Vagina (tissue), 2 donors: ENCODE results near the gene HS6ST3. TPM values are rescaled to one million over a fixed set of nuclear protein-coding genes. Genes with fewer than 3 reads are reported as not detected.

Experiments
- DNase-seq, 2 donors: peaks; one replicate each; pipeline ENCODE4 v3.0.0-alpha.2; 2017; ENCODE audit errors: extremely low spot score in 2 of 2
- H3K27ac ChIP-seq: fragments of 200-600 bp; sonication (generic); one replicate; pipeline ENCODE4 v1.5.1; 2019
- H3K27me3 ChIP-seq: fragments of 200-600 bp; sonication (generic); one replicate; pipeline ENCODE4 v1.5.1; 2019
- H3K36me3 ChIP-seq, 2 donors: fragments of 200-600 bp; sonication (generic); one replicate each; pipeline ENCODE4 v1.5.1; 2017 to 2019
- H3K4me1 ChIP-seq: fragments of 200-600 bp; sonication (generic); one replicate; pipeline ENCODE4 v1.5.1; 2019
- H3K4me3 ChIP-seq, 2 donors: fragments of 200-600 bp; sonication (generic); 1 replicate in 1 of 2; 2 replicates in 1 of 2; pipeline ENCODE4 v1.5.1; 2016 to 2019
- H3K9me3 ChIP-seq: fragments of 200-600 bp; sonication (generic); one replicate; pipeline ENCODE4 v1.5.1; 2019
- CTCF ChIP-seq, 3 experiments: fragments of 450-650 bp in 2 of 3; fragments of 200-600 bp in 1 of 3; sonication (generic) in 1 of 3; IDR thresholded peaks; one replicate each; pipeline ENCODE4 v1.5.1; 2017 to 2019; ENCODE audit warnings: antibody characterized with exemption in 3 of 3, mild to moderate bottlenecking in 2 of 3, moderate library complexity in 2 of 3
- POLR2A ChIP-seq, 2 donors: fragments of 450-650 bp; IDR thresholded peaks; one replicate each; pipeline ENCODE4 v1.6.1; 2017; ENCODE audit warnings: antibody characterized with exemption in 2 of 2, mild to moderate bottlenecking in 2 of 2, moderate library complexity in 2 of 2
- POLR2AphosphoS5 ChIP-seq, 2 donors: sonication (generic); formaldehyde crosslinking; IDR thresholded peaks; one replicate each; pipeline ENCODE4 v1.9.0; 2017; ENCODE audit warnings: antibody characterized with exemption in 2 of 2, mild to moderate bottlenecking in 2 of 2, low read depth in 1 of 2; ENCODE audit not compliant: insufficient read depth in 1 of 2
- intact Hi-C: fragments of 100-400 bp; cut with DNase I; formaldehyde crosslinking; loops from one replicate; pipeline ENCODE4 v1.15.1; 2023
- total RNA-seq: library from RNA; depleted of rRNA; stranded (reverse); fragments of >200 nt; gene quantifications from one replicate; pipeline ENCODE4 v1.2.3, GENCODE V29; 2016

HS6ST3 gene
- total RNA-seq, 1 donor from 2014 or later, result 0.49 TPM

GRCh38 chr13:96781141-96781540 lies 691.2 kb downstream of the HS6ST3 start:
- H3K4me1 ChIP-seq, result no peaks in the 10 kb centered on the region
- no peaks in the 10 kb centered on the region for H3K27me3 ChIP-seq
- intact Hi-C loops, result no loop called here
- TF ChIP-seq POLR2A (IDR thresholded peaks at IDR 0.05) (no peak), CTCF (IDR thresholded peaks at IDR 0.05) (no peak), POLR2AphosphoS5 (IDR thresholded peaks at IDR 0.05; ENCODE audit: insufficient read depth in 1 of 2, low read depth in 1 of 2) (no peak)
- H3K4me3 ChIP-seq, result no peak overlapping the region
- no peak for DNase-seq
- no peaks in the 10 kb centered on the region for H3K9me3 ChIP-seq
- H3K36me3 ChIP-seq, result no peaks in the 10 kb centered on the region
- H3K27ac ChIP-seq, result no peak overlapping the region

- H3K9me3 ChIP-seq, result no peaks in the 10 kb centered on the region
- no peaks in the 10 kb centered on the region for H3K4me1 ChIP-seq
- no peak for TF ChIP-seq POLR2AphosphoS5 (IDR thresholded peaks at IDR 0.05; ENCODE audit: insufficient read depth in 1 of 2, low read depth in 1 of 2)
- TF ChIP-seq POLR2A (IDR thresholded peaks at IDR 0.05), result no peak
- TF ChIP-seq CTCF (IDR thresholded peaks at IDR 0.05), result no peak
- DNase-seq, result no peak
- intact Hi-C loops, result no loop called here
- H3K4me3 ChIP-seq, result no peak overlapping the region
- no peak overlapping the region for H3K27ac ChIP-seq
- H3K36me3 ChIP-seq, result no peaks in the 10 kb centered on the region
- H3K27me3 ChIP-seq, result no peaks in the 10 kb centered on the region
Measured at GRCh38 chr13:96782186-96782585, 692.3 kb downstream of the HS6ST3 start.

- H3K27me3 ChIP-seq, result no peaks in the 10 kb centered on the region
- no peak overlapping the region for H3K4me3 ChIP-seq
- no peaks in the 10 kb centered on the region for H3K36me3 ChIP-seq
- H3K27ac ChIP-seq, result no peak overlapping the region
- intact Hi-C loops, result no loop called here
- no peak for DNase-seq
- no peaks in the 10 kb centered on the region for H3K9me3 ChIP-seq
- TF ChIP-seq POLR2A (IDR thresholded peaks at IDR 0.05) (no peak), CTCF (IDR thresholded peaks at IDR 0.05) (no peak), POLR2AphosphoS5 (IDR thresholded peaks at IDR 0.05; ENCODE audit: insufficient read depth in 1 of 2, low read depth in 1 of 2) (no peak)
- H3K4me1 ChIP-seq, result no peaks in the 10 kb centered on the region
Measured at GRCh38 chr13:96783057-96783456, 693.1 kb downstream of the HS6ST3 start.

GRCh38 chr13:96783511-96783910 lies 693.6 kb downstream of the HS6ST3 start:
- intact Hi-C loops, result no loop called here
- DNase-seq, result no peak
- Histone ChIP-seq H3K27me3 (no peaks in the 10 kb centered on the region), H3K9me3 (no peaks in the 10 kb centered on the region), H3K4me1 (no peaks in the 10 kb centered on the region), H3K4me3 (no peak overlapping the region), H3K27ac (no peak overlapping the region), H3K36me3 (no peaks in the 10 kb centered on the region)
- TF ChIP-seq POLR2AphosphoS5 (IDR thresholded peaks at IDR 0.05; ENCODE audit: insufficient read depth in 1 of 2, low read depth in 1 of 2), result no peak
- no peak for TF ChIP-seq CTCF (IDR thresholded peaks at IDR 0.05)
- TF ChIP-seq POLR2A (IDR thresholded peaks at IDR 0.05), result no peak

GRCh38 chr13:96785986-96786385 lies 696.1 kb downstream of the HS6ST3 start:
- intact Hi-C loops, result no loop called here
- Histone ChIP-seq H3K36me3 (no peaks in the 10 kb centered on the region), H3K27ac (no peak overlapping the region), H3K4me1 (no peaks in the 10 kb centered on the region), H3K27me3 (no peaks in the 10 kb centered on the region), H3K4me3 (no peak overlapping the region), H3K9me3 (no peaks in the 10 kb centered on the region)
- DNase-seq, result no peak
- no peak for TF ChIP-seq POLR2AphosphoS5 (IDR thresholded peaks at IDR 0.05; ENCODE audit: insufficient read depth in 1 of 2, low read depth in 1 of 2)
- no peak for TF ChIP-seq POLR2A (IDR thresholded peaks at IDR 0.05)
- TF ChIP-seq CTCF (IDR thresholded peaks at IDR 0.05), result no peak
